Urinary bladder (tissue), 4 donors: Measurements from ENCODE around the gene ZNF274. TPM values are rescaled to one million over a fixed set of nuclear protein-coding genes. Genes with fewer than 3 reads are reported as not detected.
A peak's percentile ranks its signal among the peaks of the same experiment; 100 is the strongest.
"Not testable (repeated sequence)": the region's sequence is repeated elsewhere in the genome, so short reads cannot be mapped to it uniquely, and the experiment has no call there.

Experiments
- DNase-seq: peaks from one replicate; pipeline ENCODE4 v3.0.0-alpha.2; 2015; ENCODE audit errors: extremely low spot score
- H3K27ac ChIP-seq: one replicate; pipeline ENCODE4 v1.5.1; 2013; ENCODE audit warnings: low read depth, mild to moderate bottlenecking, moderate library complexity
- H3K36me3 ChIP-seq: one replicate; pipeline ENCODE4 v1.6.1; 2013; ENCODE audit warnings: mild to moderate bottlenecking, moderate library complexity; ENCODE audit not compliant: insufficient read depth
- H3K4me1 ChIP-seq: one replicate; pipeline ENCODE4 v1.6.1; 2013; ENCODE audit warnings: mild to moderate bottlenecking, moderate library complexity; ENCODE audit not compliant: insufficient read depth
- H3K4me3 ChIP-seq: one replicate; pipeline ENCODE4 v1.5.1; 2013; ENCODE audit warnings: low read depth, low read length
- WGBS: extraction: QIAGEN DNeasy Blood & Tissue Kit; methylation state at CpG from one replicate; pipeline ENCODE4 v1.1.7; 2013; 5-methylcytosine and 5-hydroxymethylcytosine counted together
- polyA plus RNA-seq: library from polyadenylated mRNA; stranded (reverse); fragments of 200-250 nt; gene quantifications from one replicate; pipeline ENCODE4 v1.2.3, GENCODE V29; 2013
- total RNA-seq: library from RNA; depleted of rRNA; stranded (reverse); fragments of >200 nt; gene quantifications from one replicate; pipeline ENCODE4 v1.2.3, GENCODE V29; 2014
- donor health status: healthy with polysubstance abuse.
- donor health status: healthy.

ZNF274 gene
- 18.9 TPM for total RNA-seq
- polyA plus RNA-seq, result 32.1 TPM

DNA sequence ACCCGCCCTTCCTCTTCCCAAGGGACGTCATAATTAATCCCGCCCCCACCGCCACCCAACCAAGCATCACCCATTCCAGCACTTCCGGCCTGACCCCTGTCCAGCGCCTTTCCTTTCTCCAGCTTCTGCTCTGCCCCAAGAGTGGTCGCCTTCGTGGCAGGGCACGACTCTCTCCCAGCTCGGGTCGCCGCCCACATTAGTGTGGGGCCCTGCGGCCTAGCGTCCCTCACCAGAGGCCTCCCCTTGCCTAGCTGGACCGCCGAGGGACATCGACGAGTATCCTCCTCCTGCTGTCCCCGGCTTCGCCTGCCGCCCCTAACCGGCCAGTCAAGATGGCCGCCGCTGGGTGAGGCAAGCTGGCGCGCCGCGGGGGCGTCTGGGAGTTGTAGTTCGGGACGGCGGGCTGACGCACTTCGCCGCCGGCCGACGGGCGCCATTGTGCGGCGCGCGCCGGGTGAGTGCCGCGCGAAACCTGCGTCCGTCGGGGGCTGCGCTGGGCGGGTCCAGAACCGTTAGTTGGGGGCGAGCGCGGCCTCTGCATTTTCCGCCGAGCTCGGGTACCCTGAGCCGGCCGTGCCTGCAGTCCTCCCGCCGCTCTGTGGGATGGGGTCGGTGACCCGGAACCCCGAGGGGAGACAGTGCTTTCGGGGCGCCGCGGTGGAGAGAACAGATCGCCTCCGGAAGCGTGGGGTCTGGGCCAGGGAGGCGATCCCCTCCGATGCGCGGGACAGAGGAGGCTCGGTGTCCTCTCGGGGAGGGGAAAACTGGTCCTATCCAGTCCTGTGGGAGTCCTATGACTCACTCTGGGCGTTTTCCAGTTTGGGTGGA is at the start of gene ZNF274:
TSS of gene ZNF274 (plus strand) at position 73 of the 828 bp plus-strand sequence. CDS start 905 bp downstream, outside the sequence.
- Histone ChIP-seq H3K4me3 (peak within 1 kb of the TSS; percentile 74), H3K27ac (peak within 1 kb of the TSS; percentile 92), H3K4me1 (no peaks in the 10 kb centered on the region), H3K36me3 (peaks cover 10% of the 10 kb centered on the region)
- peak; percentile 70 for DNase-seq
- under 1% methylated on average over 80 of the region's 80 CpGs for WGBS

DNA sequence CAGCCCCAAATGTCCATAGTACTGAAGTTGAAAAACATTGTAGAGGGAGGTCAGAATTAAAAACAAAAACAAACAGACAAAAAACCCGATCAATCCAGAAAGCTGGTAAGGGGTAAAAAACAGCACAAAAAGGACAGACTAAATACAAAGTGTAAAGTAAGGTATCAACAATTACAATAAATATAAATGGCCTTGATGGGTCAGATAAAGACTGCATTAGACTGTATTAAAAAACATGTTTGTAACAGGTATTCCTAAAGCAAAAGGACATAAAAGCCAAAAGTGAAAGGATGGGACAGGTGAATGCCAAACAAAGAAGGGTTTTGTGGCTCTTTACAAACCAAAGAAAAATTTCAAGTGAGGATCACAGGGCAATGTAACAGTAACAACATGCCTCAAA is 48.6 kb upstream of the ZNF274 start:
- Histone ChIP-seq H3K36me3 (peaks cover 31% of the 10 kb centered on the region), H3K27ac (no peak overlapping the region), H3K4me1 (no peaks in the 10 kb centered on the region), H3K4me3 (no peak overlapping the region)
- no peak for DNase-seq
- 100% methylated on average over 1 of the region's 1 CpG for WGBS

DNA sequence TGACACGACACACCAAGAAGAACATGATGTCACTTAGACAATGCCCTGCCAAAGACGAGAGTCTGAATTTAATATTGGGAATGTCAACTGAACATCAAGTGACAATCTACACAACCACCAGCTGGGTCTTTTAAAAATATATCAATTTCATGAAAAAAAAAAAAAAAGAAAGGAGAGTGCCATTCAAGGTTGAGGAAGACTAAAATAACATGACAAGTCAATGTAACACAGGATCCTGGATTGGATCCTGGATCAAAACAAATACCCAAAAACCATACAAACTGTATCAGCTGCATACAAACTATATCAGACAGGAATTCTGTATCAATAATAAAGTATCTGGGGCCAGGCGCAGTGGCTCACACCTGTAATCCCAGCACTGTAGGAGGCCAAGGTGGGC is 37.0 kb upstream of the ZNF274 start:
- Histone ChIP-seq H3K27ac (no peak overlapping the region), H3K4me1 (no peaks in the 10 kb centered on the region), H3K36me3 (peaks cover 14% of the 10 kb centered on the region), H3K4me3 (no peak overlapping the region)
- DNase-seq, result no peak
- WGBS, result 97% methylated on average over 3 of the region's 3 CpGs

DNA sequence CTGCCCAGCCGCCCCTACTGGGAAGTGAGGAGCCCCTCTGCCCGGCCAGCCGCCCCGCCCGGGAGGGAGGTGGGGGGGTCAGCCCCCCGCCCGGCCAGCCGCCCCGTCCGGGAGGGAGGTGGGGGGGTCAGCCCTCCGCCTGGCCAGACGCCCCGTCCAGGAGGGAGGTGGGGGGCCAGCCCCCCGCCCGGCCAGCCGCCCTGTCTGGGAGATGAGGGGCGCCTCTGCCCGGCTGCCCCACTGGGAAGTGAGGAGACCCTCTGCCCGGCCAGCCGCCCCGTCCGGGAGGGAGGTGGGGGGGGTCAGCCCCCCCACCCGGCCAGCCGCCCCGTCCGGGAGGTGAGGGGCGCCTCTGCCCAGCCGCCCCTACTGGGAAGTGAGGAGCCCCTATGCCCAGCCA is 35.4 kb upstream of the ZNF274 start:
- not testable (repeated sequence) for H3K36me3 ChIP-seq, H3K4me1 ChIP-seq, H3K4me3 ChIP-seq, DNase-seq, H3K27ac ChIP-seq
- 93% methylated on average over 24 of the region's 28 CpGs for WGBS

DNA sequence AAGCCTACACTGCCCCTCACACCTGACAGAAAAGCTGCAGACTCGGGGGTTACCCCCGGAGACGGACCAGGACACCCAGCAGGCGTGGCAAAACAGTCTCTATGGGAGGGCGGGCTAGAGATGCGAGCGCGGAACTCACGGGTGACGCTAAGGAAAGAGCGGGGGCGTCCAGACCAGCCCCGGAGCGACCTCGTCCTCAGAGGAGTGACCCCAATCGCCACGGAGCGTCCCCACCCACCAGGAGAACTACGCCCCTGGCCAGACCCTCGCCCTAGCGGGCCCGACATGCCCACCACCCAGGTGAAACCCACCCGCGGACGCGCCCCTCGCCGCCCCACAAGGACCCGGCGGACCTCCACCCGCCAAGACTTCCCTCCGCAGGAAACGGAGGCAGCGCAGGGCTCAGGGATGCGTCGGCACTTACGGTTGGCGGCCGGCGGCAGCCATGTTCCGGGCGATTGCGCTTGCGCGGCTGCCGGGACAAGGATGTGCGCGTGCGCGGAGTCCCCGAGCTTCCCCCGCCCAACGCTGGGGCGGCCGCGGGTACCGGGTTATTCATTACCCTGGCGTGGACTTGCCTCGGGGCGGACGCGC is 32.4 kb upstream of the ZNF274 start, which contains the start of gene ZNF329:
TSS of gene ZNF329 (minus strand) at position 462 of the 594 bp plus-strand sequence. CDS start 21,286 bp downstream, outside the sequence.
- WGBS, result under 1% methylated on average over 62 of the region's 62 CpGs
- DNase-seq, result peak; percentile 36
- Histone ChIP-seq H3K36me3 (peaks cover 2% of the 10 kb centered on the region), H3K4me3 (peak within 1 kb of the TSS; percentile 98), H3K4me1 (no peaks in the 10 kb centered on the region), H3K27ac (peak within 1 kb of the TSS; percentile 84)

DNA sequence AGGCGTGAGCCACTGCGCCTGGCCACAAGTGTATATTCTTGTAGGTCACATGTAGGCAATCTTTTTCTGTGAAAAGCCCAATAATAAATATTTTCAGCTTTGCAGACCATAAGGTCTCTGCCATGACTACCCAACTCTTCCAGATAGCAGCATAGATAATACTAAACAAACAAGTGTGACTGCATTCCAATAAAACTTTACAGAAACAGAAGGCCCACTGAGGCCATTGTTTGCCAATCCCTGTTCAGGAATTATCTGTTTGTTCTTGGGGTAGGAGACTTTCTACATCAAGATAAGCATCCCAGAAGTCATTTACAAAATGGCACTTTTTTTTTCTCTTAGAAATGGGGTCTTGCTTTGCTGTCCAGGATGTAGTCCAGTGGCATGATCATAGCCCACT is 29.5 kb upstream of the ZNF274 start:
- H3K4me1 ChIP-seq, result no peaks in the 10 kb centered on the region
- H3K36me3 ChIP-seq, result peaks cover 2% of the 10 kb centered on the region
- H3K27ac ChIP-seq, result no peak overlapping the region
- no peak for DNase-seq
- H3K4me3 ChIP-seq, result no peak overlapping the region
- WGBS, result 88% methylated on average over 2 of the region's 2 CpGs

DNA sequence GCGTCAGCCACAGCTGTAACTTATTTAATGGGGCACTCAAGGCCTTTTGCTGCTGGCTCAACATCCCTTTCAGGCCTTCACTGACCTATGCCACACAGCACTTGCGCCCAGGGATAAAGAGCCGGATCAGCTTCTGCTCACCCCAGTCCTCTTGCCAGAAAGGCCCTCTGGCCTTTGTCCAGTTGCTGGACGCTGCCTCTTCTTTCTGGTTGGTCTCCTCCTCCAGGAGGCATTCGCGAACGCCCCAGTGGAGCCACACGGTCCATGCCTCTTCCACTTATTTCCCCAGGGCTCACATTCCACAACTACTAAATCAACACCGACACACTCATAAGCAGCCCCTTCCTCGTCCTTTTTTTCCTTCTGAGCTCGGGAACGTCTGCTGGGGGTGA is 28.6 kb upstream of the ZNF274 start:
- no peaks in the 10 kb centered on the region for H3K4me1 ChIP-seq
- H3K27ac ChIP-seq, result peak overlapping the region; percentile 93
- H3K36me3 ChIP-seq, result no peaks in the 10 kb centered on the region
- DNase-seq, result no peak
- WGBS, result 4% methylated on average over 12 of the region's 12 CpGs
- peak overlapping the region; percentile 79 for H3K4me3 ChIP-seq

DNA sequence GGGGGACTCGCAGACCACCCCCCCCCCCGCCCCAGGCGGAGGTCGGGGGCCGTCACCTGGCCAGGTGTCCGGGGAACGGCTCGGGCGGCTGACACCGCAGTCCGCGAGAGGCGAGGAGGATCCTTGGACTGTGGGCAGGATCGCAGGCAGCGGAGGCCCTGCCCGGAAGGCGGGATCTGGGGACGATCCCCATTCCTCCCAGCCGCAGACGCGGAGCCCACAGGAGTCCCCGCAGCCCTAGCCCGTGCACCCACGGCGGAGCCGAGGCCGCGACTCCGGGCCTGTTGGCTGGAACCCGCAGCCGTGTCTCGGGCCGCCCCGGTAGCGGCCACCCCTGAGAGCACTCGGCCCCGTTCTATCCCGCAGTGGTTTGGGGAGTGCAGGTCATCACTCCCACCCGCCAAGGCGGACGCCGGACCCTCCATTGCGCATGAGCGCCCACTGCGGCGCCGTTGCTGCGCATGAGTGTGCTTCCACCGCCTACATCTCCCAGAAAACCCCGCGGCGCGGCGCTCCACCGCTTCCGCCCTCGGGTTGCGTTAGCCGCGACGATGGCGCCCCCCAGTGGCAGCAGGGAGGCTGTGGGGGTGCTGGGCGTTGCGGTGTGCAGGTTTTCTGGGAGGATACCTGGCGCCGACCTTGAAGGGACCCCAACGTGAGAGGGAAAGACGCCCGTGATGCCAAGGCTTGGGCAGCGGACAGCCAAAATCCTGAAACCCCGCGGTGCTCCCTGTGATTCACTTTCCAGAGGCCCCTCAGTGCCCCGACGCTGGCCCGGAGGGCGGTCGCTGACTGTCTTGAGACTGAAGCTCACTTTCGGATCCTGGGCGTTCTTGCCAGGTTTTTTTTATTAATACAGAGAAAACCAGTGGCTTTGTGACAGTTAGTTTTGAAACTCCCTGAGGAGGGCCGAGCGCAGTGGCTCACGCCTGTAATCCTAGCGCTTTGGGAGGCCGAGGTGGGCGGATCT is 27.9 kb upstream of the ZNF274 start:
- peak; percentile 88 for DNase-seq
- no peaks in the 10 kb centered on the region for H3K36me3 ChIP-seq
- H3K27ac ChIP-seq, result peak overlapping the region; percentile 93
- H3K4me3 ChIP-seq, result peak overlapping the region; percentile 79
- 2% methylated on average over 85 of the region's 85 CpGs for WGBS
- H3K4me1 ChIP-seq, result no peaks in the 10 kb centered on the region

DNA sequence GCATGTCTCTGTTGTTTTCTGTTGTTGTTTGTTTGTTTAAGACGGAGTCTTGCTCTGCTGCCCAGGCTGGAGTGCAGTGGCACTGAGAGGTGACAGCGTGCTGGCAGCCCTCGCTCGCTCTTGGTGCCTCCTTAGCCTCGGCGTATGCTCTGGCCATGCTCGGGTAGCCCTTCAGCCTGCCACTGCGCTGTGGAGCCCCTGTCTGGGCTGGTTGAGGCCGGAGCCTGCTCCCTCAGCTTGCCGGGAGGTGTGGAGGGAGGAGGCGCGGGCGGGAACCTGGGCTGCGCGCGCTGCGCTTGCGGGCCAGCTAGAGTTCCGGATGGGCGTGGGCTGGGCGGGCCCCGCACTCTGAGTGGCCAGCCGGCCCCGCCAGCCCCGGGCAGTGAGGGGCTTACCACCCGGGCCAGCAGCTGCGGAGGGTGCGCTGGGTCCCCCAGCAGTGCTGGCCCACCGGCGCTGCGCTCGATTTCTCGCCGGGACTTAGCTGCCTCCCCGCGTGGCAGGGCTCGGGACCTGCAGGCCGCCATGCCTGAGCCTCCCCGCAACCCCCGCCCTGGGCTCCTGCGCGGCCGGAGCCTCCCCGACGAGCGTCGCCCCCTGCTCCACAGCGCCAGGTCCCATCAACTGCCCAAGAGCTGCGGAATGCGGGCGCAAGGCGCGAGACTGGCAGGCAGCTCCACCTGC is 25.7 kb upstream of the ZNF274 start:
- WGBS, result 92% methylated on average over 53 of the region's 53 CpGs

DNA sequence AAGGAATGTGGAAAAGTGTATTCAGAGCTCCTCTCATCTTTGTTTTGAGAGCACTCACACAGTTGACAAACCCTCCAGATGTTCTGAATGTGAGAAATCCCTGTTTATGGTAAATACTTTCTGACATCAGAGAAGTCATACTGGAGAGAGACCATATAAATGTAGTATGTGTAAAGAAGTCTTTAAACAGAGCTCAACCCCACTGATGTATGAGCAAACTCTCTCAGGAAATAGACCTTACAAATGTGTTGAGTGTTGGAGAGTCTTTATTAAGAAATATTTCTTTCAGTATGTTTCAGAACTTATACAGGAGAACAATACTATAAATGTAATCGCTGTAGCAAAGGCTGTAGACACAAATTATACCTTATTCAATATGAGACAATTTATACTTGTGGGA is 16.6 kb upstream of the ZNF274 start:
- Histone ChIP-seq H3K27ac (no peak overlapping the region), H3K36me3 (no peaks in the 10 kb centered on the region), H3K4me3 (no peak overlapping the region), H3K4me1 (no peaks in the 10 kb centered on the region)
- WGBS, result 86% methylated on average over 1 of the region's 1 CpG
- no peak for DNase-seq

More for the DNA sequence above, 25.7 kb upstream of the ZNF274 start:
- H3K27ac ChIP-seq, result no peak overlapping the region
- H3K4me1 ChIP-seq, result no peaks in the 10 kb centered on the region
- no peak overlapping the region for H3K4me3 ChIP-seq
- DNase-seq, result no peak
- no peaks in the 10 kb centered on the region for H3K36me3 ChIP-seq

DNA sequence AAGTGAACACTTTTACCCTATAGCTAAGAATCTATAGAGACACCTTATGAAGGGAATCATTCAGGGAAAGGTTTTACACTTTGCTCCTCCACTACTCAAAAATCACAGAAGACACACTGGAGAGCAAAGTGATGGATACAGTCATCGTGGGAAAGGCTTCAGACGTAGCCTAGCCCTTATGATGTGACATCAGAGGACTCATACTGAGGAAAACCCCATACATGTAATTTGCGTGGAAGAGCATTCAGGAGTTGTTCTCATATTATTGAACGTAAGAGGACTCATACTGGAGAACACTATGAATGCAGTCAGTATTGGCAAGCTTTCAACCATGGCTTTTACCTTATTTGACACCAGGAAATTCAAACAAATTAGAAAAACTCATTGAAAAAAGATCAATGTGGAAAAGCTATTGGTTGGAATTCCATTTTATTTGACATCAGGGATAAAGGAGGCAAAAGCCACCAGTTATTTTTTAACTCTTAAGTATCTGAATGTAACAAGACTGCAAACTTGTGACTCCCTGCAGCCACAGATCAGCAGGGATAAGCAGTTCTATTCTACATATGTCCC is 16.1 kb upstream of the ZNF274 start:
- WGBS, result 55% methylated on average over 4 of the region's 4 CpGs
- Histone ChIP-seq H3K36me3 (no peaks in the 10 kb centered on the region), H3K4me3 (no peak overlapping the region), H3K27ac (no peak overlapping the region), H3K4me1 (no peaks in the 10 kb centered on the region)
- no peak for DNase-seq

DNA sequence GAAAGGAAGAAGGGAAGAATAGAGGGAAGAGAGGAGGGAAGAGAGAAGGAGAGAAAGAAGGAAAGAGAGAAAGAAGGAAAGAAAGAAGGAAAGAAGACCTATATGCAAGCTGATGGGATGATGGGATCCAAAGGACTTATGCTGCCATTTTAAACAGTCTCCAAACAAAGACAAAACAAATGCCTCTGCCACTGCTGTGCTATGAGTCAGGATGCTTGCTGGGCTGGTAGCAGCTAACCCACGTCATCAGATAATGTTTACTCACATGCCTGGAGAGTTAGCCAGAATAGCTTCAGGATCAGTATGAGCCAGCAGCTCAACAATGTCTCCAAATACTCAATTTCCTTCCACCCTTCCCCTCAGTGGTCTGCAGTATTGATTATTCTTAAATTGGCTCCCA is 12.0 kb upstream of the ZNF274 start:
- H3K27ac ChIP-seq, result no peak overlapping the region
- no peak for DNase-seq
- H3K36me3 ChIP-seq, result no peaks in the 10 kb centered on the region
- no peak overlapping the region for H3K4me3 ChIP-seq
- 50% methylated on average over 1 of the region's 1 CpG for WGBS
- H3K4me1 ChIP-seq, result no peaks in the 10 kb centered on the region
